Measurements from ENCODE around the gene CNKSR2. TPM values are rescaled to one million over a fixed set of nuclear protein-coding genes. Genes with fewer than 3 reads are reported as not detected.

Gene CNKSR2
- total RNA-seq, 2 experiments from 2014 or later, result 6.2 to 7.3 TPM

DNA sequence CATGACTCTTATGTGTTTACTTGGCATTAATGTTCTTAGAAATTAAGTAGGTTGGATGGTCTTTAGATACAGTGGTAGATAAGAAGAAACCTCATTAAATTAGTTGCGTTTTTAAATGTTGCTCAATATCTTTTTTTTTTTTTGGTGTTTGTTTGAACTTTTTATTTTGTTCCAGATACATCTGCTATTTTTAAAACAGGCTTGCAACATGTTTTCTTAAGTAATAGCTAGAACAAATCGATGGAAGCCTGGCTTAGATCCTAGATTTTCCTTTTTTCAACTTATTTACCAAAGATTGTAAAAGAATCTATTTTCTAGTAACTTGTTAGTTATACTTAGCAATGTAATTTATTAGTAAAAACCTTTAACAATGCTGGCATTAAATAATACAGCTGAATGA is 9.3 kb downstream of the CNKSR2 start:
- no peaks in the 10 kb centered on the region for H3K9me3 Mint-ChIP-seq (ENCODE audit: low read depth)
- DNase-seq, result no peak
- no peak overlapping the region for H3K4me3 Mint-ChIP-seq
- no peak overlapping the region for H3K27ac Mint-ChIP-seq
- CTCF ChIA-PET, result no interaction called here
- H3K4me1 Mint-ChIP-seq, result peaks cover 19% of the 10 kb centered on the region
- no peak for ATAC-seq
- POLR2A ChIA-PET, result interaction anchor here (0.6 kb wide), 1 partner anchor 9 kb away, joined by 4 read pairs; no protein-coding TSS in a partner anchor
- no peaks in the 10 kb centered on the region for H3K27me3 Mint-ChIP-seq
- peaks cover 4% of the 10 kb centered on the region for H3K36me3 Mint-ChIP-seq (ENCODE audit: low read depth)
- intact Hi-C loops (cut with DNase I, micrococcal nuclease), result no loop called here

- ChIA-PET CTCF (no interaction called here), POLR2A (no interaction called here)
- no peaks in the 10 kb centered on the region for H3K9me3 Mint-ChIP-seq (ENCODE audit: low read depth)
Observed at GRCh38 chrX:21384178-21384577, 10.0 kb downstream of the CNKSR2 start.

DNA sequence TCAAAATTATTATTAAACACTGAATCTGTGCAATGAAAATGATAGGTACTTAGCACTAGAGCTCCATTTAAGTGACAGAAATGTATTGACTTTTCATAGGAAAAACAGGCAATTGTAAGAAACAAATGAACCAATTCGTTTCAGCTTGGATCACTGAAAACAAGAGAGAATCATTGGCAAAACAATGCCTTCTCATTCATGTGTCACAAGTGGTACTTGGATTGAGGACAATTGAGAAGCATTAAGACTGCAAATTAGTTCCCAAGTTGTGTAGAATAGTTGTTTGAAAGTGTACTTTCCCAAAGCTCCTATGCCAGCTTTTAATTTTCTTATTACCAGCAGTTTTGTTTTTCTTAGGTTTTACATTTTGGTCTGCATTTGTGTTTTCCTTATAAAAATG is 20.6 kb downstream of the CNKSR2 start:
- H3K9me3 Mint-ChIP-seq (ENCODE audit: low read depth), result peaks cover 1% of the 10 kb centered on the region
- H3K4me3 Mint-ChIP-seq, result no peak overlapping the region
- peaks cover 15% of the 10 kb centered on the region for H3K36me3 Mint-ChIP-seq (ENCODE audit: low read depth)
- intact Hi-C loops (cut with DNase I, micrococcal nuclease), result no loop called here
- no peak for DNase-seq
- peaks cover 4% of the 10 kb centered on the region for H3K4me1 Mint-ChIP-seq
- no peaks in the 10 kb centered on the region for H3K27me3 Mint-ChIP-seq
- ATAC-seq, result no peak
- ChIA-PET CTCF (no interaction called here), POLR2A (no interaction called here)
- no peak overlapping the region for H3K27ac Mint-ChIP-seq

More at GRCh38 chrX:21384178-21384577, 10.0 kb downstream of the CNKSR2 start:
- intact Hi-C loops (cut with DNase I, micrococcal nuclease), result no loop called here
- DNase-seq (no peak), ATAC-seq (no peak)
- peaks cover 4% of the 10 kb centered on the region for H3K36me3 Mint-ChIP-seq (ENCODE audit: low read depth)
- peaks cover 13% of the 10 kb centered on the region for H3K4me1 Mint-ChIP-seq
- no peaks in the 10 kb centered on the region for H3K27me3 Mint-ChIP-seq
- no peak overlapping the region for H3K4me3 Mint-ChIP-seq
- no peak overlapping the region for H3K27ac Mint-ChIP-seq

GRCh38 chrX:21398426-21398825 is 24.2 kb downstream of the CNKSR2 start:
- Mint-ChIP-seq H3K4me3 (no peak overlapping the region), H3K36me3 (ENCODE audit: low read depth) (no peaks in the 10 kb centered on the region), H3K9me3 (ENCODE audit: low read depth) (no peaks in the 10 kb centered on the region), H3K4me1 (peaks cover 4% of the 10 kb centered on the region), H3K27me3 (no peaks in the 10 kb centered on the region), H3K27ac (no peak overlapping the region)
- intact Hi-C loops (cut with DNase I, micrococcal nuclease), result no loop called here
- CTCF ChIA-PET, result no interaction called here
- POLR2A ChIA-PET, result no interaction called here
- no peak for ATAC-seq
- peak; percentile 20 for DNase-seq

- ChIA-PET CTCF (interaction anchor here (0.7 kb wide), 1 partner anchor 30 kb away, joined by 3 read pairs; no protein-coding TSS in a partner anchor), POLR2A (no interaction called here)
- Mint-ChIP-seq H3K36me3 (ENCODE audit: low read depth) (no peaks in the 10 kb centered on the region), H3K4me1 (peaks cover 4% of the 10 kb centered on the region), H3K27ac (no peak overlapping the region), H3K9me3 (ENCODE audit: low read depth) (no peaks in the 10 kb centered on the region), H3K27me3 (no peaks in the 10 kb centered on the region), H3K4me3 (no peak overlapping the region)
- no peak for DNase-seq
- no peak for ATAC-seq
- intact Hi-C loops (cut with DNase I, micrococcal nuclease), result no loop called here
Observed at GRCh38 chrX:21400408-21401121, 26.3 kb downstream of the CNKSR2 start.

DNA sequence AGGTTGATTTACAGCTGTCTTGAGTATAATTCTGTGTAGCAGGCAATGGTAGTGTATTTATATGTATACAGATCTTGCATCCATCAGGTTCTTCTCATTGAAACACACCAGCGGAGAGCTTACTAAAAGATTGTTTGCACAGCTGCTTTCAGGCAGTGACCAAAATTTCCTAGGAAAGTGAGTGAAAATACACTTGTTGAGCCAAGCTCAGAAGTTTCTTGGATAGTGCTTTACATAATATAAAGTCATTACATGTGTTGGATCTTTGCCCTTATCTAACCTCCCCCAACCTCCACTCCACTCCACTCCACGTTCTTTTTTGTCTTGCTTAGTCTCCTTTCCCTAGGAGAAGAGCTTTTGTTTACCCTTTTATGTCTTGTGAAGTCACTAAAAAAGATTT is 34.1 kb downstream of the CNKSR2 start:
- intact Hi-C loops (cut with DNase I, micrococcal nuclease), result no loop called here
- CTCF ChIA-PET, result no interaction called here

GRCh38 chrX:21408788-21409187 is 34.6 kb downstream of the CNKSR2 start:
- Mint-ChIP-seq H3K4me3 (no peak overlapping the region), H3K4me1 (peaks cover 11% of the 10 kb centered on the region), H3K27ac (no peak overlapping the region), H3K36me3 (ENCODE audit: low read depth) (peaks cover 8% of the 10 kb centered on the region), H3K9me3 (ENCODE audit: low read depth) (peaks cover 3% of the 10 kb centered on the region), H3K27me3 (no peaks in the 10 kb centered on the region)
- intact Hi-C loops (cut with DNase I, micrococcal nuclease), result no loop called here
- ATAC-seq (no peak), DNase-seq (no peak)
- ChIA-PET POLR2A (no interaction called here), CTCF (no interaction called here)

More for the DNA sequence above, 34.1 kb downstream of the CNKSR2 start:
- DNase-seq (no peak), ATAC-seq (no peak)
- no peak overlapping the region for H3K27ac Mint-ChIP-seq
- peaks cover 4% of the 10 kb centered on the region for H3K36me3 Mint-ChIP-seq (ENCODE audit: low read depth)
- no peaks in the 10 kb centered on the region for H3K9me3 Mint-ChIP-seq (ENCODE audit: low read depth)
- POLR2A ChIA-PET, result no interaction called here
- H3K27me3 Mint-ChIP-seq, result no peaks in the 10 kb centered on the region
- no peak overlapping the region for H3K4me3 Mint-ChIP-seq
- H3K4me1 Mint-ChIP-seq, result peaks cover 11% of the 10 kb centered on the region

DNA sequence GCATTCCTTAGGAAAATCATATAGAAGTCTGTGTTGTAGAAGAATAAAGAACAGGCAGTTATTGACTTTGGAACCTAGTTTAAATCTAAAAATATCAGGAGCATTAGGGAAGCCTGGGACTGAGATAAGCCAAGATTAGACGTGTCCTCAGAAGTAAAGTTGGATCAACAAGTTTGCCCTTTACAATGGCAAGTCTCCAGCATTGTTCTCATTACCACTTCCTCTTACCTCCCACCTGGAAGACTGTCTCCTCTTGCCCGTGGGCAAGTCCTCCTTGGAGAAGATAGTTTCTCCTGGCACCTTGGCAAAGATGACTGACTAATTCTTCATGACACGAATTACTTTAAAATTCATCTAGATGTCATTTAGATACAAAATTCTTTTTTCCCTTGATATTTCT is 37.8 kb downstream of the CNKSR2 start:
- no peak for DNase-seq
- Mint-ChIP-seq H3K27me3 (no peaks in the 10 kb centered on the region), H3K9me3 (ENCODE audit: low read depth) (peaks cover 9% of the 10 kb centered on the region), H3K4me1 (peaks cover 11% of the 10 kb centered on the region), H3K4me3 (no peak overlapping the region), H3K27ac (no peak overlapping the region), H3K36me3 (ENCODE audit: low read depth) (peaks cover 21% of the 10 kb centered on the region)
- POLR2A ChIA-PET, result no interaction called here
- CTCF ChIA-PET, result no interaction called here
- intact Hi-C loops (cut with DNase I, micrococcal nuclease), result no loop called here
- ATAC-seq, result no peak

DNA sequence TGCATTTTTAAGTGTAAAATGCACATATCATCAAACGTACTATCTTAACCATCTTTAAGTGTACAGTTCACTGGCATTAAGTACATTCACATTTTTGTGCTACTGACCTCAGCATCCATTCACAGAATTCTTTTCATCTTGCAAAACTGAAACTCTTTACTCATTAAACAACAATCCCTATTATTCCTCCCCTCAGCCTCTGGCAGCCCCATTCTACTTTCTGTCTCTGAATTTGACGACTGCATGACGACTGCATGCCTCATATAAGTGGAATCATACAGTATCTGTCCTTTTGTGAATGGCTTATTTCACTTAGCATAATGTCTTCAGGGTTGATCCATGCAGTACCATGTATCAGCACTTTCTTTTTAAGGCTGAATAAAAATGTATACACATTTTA is 38.7 kb downstream of the CNKSR2 start:
- Mint-ChIP-seq H3K4me3 (no peak overlapping the region), H3K27ac (no peak overlapping the region), H3K27me3 (no peaks in the 10 kb centered on the region), H3K36me3 (ENCODE audit: low read depth) (peaks cover 21% of the 10 kb centered on the region), H3K9me3 (ENCODE audit: low read depth) (peaks cover 14% of the 10 kb centered on the region), H3K4me1 (peaks cover 6% of the 10 kb centered on the region)
- DNase-seq, result no peak
- ATAC-seq, result no peak
- ChIA-PET POLR2A (no interaction called here), CTCF (no interaction called here)
- intact Hi-C loops (cut with DNase I, micrococcal nuclease), result no loop called here

- Mint-ChIP-seq H3K9me3 (ENCODE audit: low read depth) (no peaks in the 10 kb centered on the region), H3K4me1 (peaks cover 5% of the 10 kb centered on the region), H3K4me3 (no peak overlapping the region), H3K27ac (no peak overlapping the region), H3K36me3 (ENCODE audit: low read depth) (no peaks in the 10 kb centered on the region), H3K27me3 (no peaks in the 10 kb centered on the region)
- POLR2A ChIA-PET, result no interaction called here
- no peak for ATAC-seq
- intact Hi-C loops (cut with DNase I, micrococcal nuclease), result no loop called here
- no peak for DNase-seq
- CTCF ChIA-PET, result no interaction called here
Observed at GRCh38 chrX:21427086-21427485, 52.9 kb downstream of the CNKSR2 start.

DNA sequence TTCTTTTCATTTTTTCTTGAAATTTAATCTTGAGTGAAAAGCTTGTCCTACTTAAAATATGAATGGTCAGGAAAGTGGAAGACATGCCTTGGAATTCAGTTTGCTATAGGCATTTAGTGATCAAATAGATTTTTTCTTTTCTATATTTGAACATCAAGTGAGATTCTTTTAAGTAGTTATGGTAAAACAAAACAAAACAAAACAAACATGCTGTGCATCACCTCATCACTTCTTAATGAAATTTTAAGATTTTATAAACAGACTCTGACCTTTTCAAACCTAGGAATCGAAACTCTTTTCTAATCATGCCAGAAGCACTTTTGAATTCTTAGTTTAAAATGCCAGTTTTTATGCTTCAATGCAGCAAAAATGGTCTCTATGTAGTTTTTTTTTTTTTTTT is 62.8 kb downstream of the CNKSR2 start:
- ATAC-seq (no peak), DNase-seq (no peak)
- H3K27ac Mint-ChIP-seq, result no peak overlapping the region
- ChIA-PET CTCF (no interaction called here), POLR2A (no interaction called here)
- H3K4me3 Mint-ChIP-seq, result no peak overlapping the region
- H3K27me3 Mint-ChIP-seq, result no peaks in the 10 kb centered on the region
- no peaks in the 10 kb centered on the region for H3K36me3 Mint-ChIP-seq (ENCODE audit: low read depth)
- peaks cover 15% of the 10 kb centered on the region for H3K4me1 Mint-ChIP-seq
- H3K9me3 Mint-ChIP-seq (ENCODE audit: low read depth), result no peaks in the 10 kb centered on the region
- intact Hi-C loops (cut with DNase I, micrococcal nuclease), result loop anchor here in 1 of 2 experiments (10.0 kb wide), 1 partner anchor 62 kb away; the partner anchor contains the start of gene CNKSR2

DNA sequence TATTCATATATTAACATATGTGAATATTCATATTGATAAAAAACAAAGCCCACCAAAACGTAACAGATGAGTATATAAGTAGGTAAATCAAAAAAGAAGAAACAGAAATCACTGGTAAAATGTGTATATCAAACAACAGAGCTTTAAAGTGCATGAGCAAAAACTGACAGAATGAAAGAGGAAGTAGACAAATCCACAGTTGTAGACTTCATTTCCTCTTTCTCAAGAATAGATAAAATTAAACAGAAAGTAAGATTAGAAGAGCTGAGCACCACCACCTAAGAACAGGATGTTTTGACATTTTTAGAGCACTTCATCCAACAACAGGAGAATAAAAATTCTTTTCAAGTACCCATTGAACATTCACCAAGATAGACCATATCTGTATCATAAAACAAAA is 64.6 kb downstream of the CNKSR2 start:
- CTCF ChIA-PET, result no interaction called here
- H3K4me3 Mint-ChIP-seq, result peak overlapping the region; percentile 60
- intact Hi-C loops (cut with DNase I, micrococcal nuclease), result loop anchor here (2.0 to 10.0 kb wide), 2 partner anchors 64 kb away; partner anchors contain the start of gene CNKSR2 (in 2 of the 2)
- peak overlapping the region; percentile 89 for H3K27ac Mint-ChIP-seq
- POLR2A ChIA-PET, result no interaction called here
- H3K9me3 Mint-ChIP-seq (ENCODE audit: low read depth), result no peaks in the 10 kb centered on the region
- ATAC-seq (peak; percentile 78), DNase-seq (no peak)
- no peaks in the 10 kb centered on the region for H3K36me3 Mint-ChIP-seq (ENCODE audit: low read depth)
- no peaks in the 10 kb centered on the region for H3K27me3 Mint-ChIP-seq
- peaks cover 15% of the 10 kb centered on the region for H3K4me1 Mint-ChIP-seq
